HepG2 (cell line): ENCODE measurements around the gene RELB. TPM values are rescaled to one million over a fixed set of nuclear protein-coding genes. Genes with fewer than 3 reads are reported as not detected.

Experiments
- BORCS8-MEF2B ChIP-seq: sonication (generic); formaldehyde crosslinking; IDR thresholded peaks from 2 replicates; pipeline ENCODE4 v1.8.0; 2022; ENCODE audit warnings: mild to moderate bottlenecking, missing genetic modification reagents
- CC2D1A ChIP-seq: sonication (generic); formaldehyde crosslinking; IDR thresholded peaks from 2 replicates; pipeline ENCODE4 v1.8.1; 2023; ENCODE audit warnings: mild to moderate bottlenecking, missing genetic modification reagents
- CHD2 ChIP-seq: IDR thresholded peaks from 2 replicates; pipeline ENCODE4 v1.6.1; 2011; ENCODE audit warnings: low read depth, low read length, improper control_type of control experiment
- EZH2 ChIP-seq: conservative IDR thresholded peaks from 2 replicates; pipeline ENCODE4 v1.6.1; 2012; ENCODE audit warnings: mild to moderate bottlenecking, low read depth, low read length, moderate library complexity
- FOSL2 ChIP-seq: sonication (generic); formaldehyde crosslinking; IDR thresholded peaks from 2 replicates; pipeline ENCODE4 v1.4.0; 2020; ENCODE audit warnings: missing genetic modification reagents
- GATAD2A ChIP-seq: IDR thresholded peaks from 2 replicates; pipeline ENCODE4 v1.6.1; 2016
- HNF4G ChIP-seq, 2 experiments: sonication (generic) in 1 of 2; formaldehyde crosslinking in 1 of 2; IDR thresholded peaks; 2 replicates each; pipeline versions ENCODE4 v1.4.0 to v1.6.1; 2011 to 2020; ENCODE audit warnings: borderline replicate concordance in 2 of 2, low read depth in 2 of 2, mild to moderate bottlenecking in 2 of 2, low read length in 1 of 2, missing genetic modification reagents in 1 of 2, moderate library complexity in 1 of 2
- KAT2B ChIP-seq: fragments of 150-350 bp; IDR thresholded peaks from 2 replicates; pipeline ENCODE4 v1.6.1; 2014; ENCODE audit warnings: low read depth, low read length, borderline replicate concordance
- KDM6A ChIP-seq: IDR thresholded peaks from 2 replicates; pipeline ENCODE4 v1.6.1; 2016; ENCODE audit warnings: low read depth
- KLF12 ChIP-seq: sonication (generic); formaldehyde crosslinking; IDR thresholded peaks from 2 replicates; pipeline ENCODE4 v1.4.0; 2020; ENCODE audit warnings: missing genetic modification reagents, borderline replicate concordance
- KLF6 ChIP-seq: IDR thresholded peaks from 2 replicates; pipeline ENCODE4 v1.8.0; 2016; ENCODE audit warnings: missing biosample characterization, missing genetic modification reagents
- MBNL3 ChIP-seq: fragments of 250-450 bp; sonication (Bioruptor Pico); conservative IDR thresholded peaks from 2 replicates; pipeline ENCODE4 v1.8.0; 2022; ENCODE audit warnings: mild to moderate bottlenecking, inconsistent platforms
- MIER2 ChIP-seq: IDR thresholded peaks from 2 replicates; pipeline ENCODE4 v1.6.1; 2016; ENCODE audit warnings: missing biosample characterization, missing genetic modification reagents
- NR1H2 ChIP-seq: sonication (generic); formaldehyde crosslinking; IDR thresholded peaks from 2 replicates; pipeline ENCODE4 v1.8.1; 2022; ENCODE audit warnings: low read depth, missing genetic modification reagents, borderline replicate concordance
- PCBP2 ChIP-seq: fragments of 200-400 bp; formaldehyde crosslinking; optimal IDR thresholded peaks from 2 replicates; pipeline ENCODE3; 2018; ENCODE audit warnings: low read length, low read depth; ENCODE audit not compliant: poor library complexity, severe bottlenecking
- RBM22 ChIP-seq: fragments of 200-400 bp; formaldehyde crosslinking; optimal IDR thresholded peaks from 2 replicates; pipeline ENCODE3; 2017; ENCODE audit warnings: mild to moderate bottlenecking, low read length, moderate library complexity
- RCOR2 ChIP-seq: IDR thresholded peaks from 2 replicates; pipeline ENCODE4 v1.6.1; 2016; ENCODE audit warnings: missing biosample characterization, missing genetic modification reagents
- SIN3A ChIP-seq: IDR thresholded peaks from 2 replicates; pipeline ENCODE4 v1.6.1; 2011; ENCODE audit warnings: low read depth, mild to moderate bottlenecking, control low read depth, low read length, borderline replicate concordance
- SUZ12 ChIP-seq: fragments of 150-350 bp; IDR thresholded peaks from 2 replicates; pipeline ENCODE4 v1.6.1; 2014; ENCODE audit warnings: low read depth, low read length
- TCF7 ChIP-seq: sonication (generic); IDR thresholded peaks from 2 replicates; pipeline ENCODE4 v1.6.1; 2016; ENCODE audit warnings: antibody characterized with exemption, low read depth
- ZBTB21 ChIP-seq: sonication (generic); formaldehyde crosslinking; IDR thresholded peaks from 2 replicates; pipeline ENCODE4 v1.4.0; 2020; ENCODE audit warnings: missing genetic modification reagents
- ZBTB3 ChIP-seq: sonication (generic); formaldehyde crosslinking; IDR thresholded peaks from 2 replicates; pipeline ENCODE4 v1.4.0; 2020; ENCODE audit warnings: low read depth, mild to moderate bottlenecking, moderate library complexity, missing genetic modification reagents, borderline replicate concordance
- ZFP36 ChIP-seq: fragments of 150-350 bp; IDR thresholded peaks from 2 replicates; pipeline ENCODE4 v1.6.1; 2018; ENCODE audit warnings: borderline replicate concordance, low read length, low read depth; ENCODE audit not compliant: partially characterized antibody
- ZKSCAN1 ChIP-seq: fragments of 150-350 bp; IDR thresholded peaks from 2 replicates; pipeline ENCODE4 v1.6.1; 2014; ENCODE audit warnings: low read length
- ZNF180 ChIP-seq: sonication (generic); formaldehyde crosslinking; IDR thresholded peaks from 2 replicates; pipeline ENCODE4 v1.4.0; 2020; ENCODE audit warnings: low read depth, missing genetic modification reagents, borderline replicate concordance
- ZNF224 ChIP-seq: sonication (generic); formaldehyde crosslinking; IDR thresholded peaks from 2 replicates; pipeline ENCODE4 v1.5.0; 2020; ENCODE audit warnings: mild to moderate bottlenecking, missing genetic modification reagents
- ZNF234 ChIP-seq: sonication (generic); formaldehyde crosslinking; conservative IDR thresholded peaks from 2 replicates; pipeline ENCODE4 v1.5.1; 2020; ENCODE audit warnings: mild to moderate bottlenecking, missing genetic modification reagents
- ZNF468 ChIP-seq: sonication (generic); formaldehyde crosslinking; IDR thresholded peaks from 2 replicates; pipeline ENCODE4 v1.8.0; 2022; ENCODE audit warnings: mild to moderate bottlenecking, moderate library complexity, missing genetic modification reagents
- ZNF619 ChIP-seq: sonication (generic); formaldehyde crosslinking; IDR thresholded peaks from 2 replicates; pipeline ENCODE4 v1.4.0; 2020; ENCODE audit warnings: mild to moderate bottlenecking, missing genetic modification reagents
- ZNF749 ChIP-seq: sonication (generic); formaldehyde crosslinking; IDR thresholded peaks from 2 replicates; pipeline ENCODE4 v1.8.0; 2022; ENCODE audit warnings: mild to moderate bottlenecking, missing genetic modification reagents, moderate library complexity, borderline replicate concordance
- polyA plus RNA-seq, 8 experiments: library from polyadenylated mRNA; depleted of rRNA in 3 of 8; stranded (reverse) in 7 of 8; unstranded in 1 of 8; fragments of >200 nt; fragmentation: Illumina TruSeq in 4 of 8; extraction: Trizol in 4 of 8; gene quantifications; 2 replicates each; pipeline versions ENCODE4 v1.2.1 to v1.2.3, GENCODE V29; 2011 to 2016; ENCODE audit warnings: low read depth in 4 of 8, missing spikeins in 1 of 8, mixed read lengths in 1 of 8; ENCODE audit not compliant: insufficient read depth in 1 of 8
- total RNA-seq, 5 experiments: library from RNA; depleted of rRNA; stranded (reverse); fragments of >200 nt; fragmentation: Illumina TruSeq; extraction: Trizol; gene quantifications; 2 replicates each; pipeline ENCODE4 v1.2.3, GENCODE V29; 2016; ENCODE audit warnings: low read depth in 1 of 5
- TF ChIP-seq, protein P1 (sequence below): sonication (generic); formaldehyde crosslinking; IDR thresholded peaks from 2 replicates; pipeline ENCODE4 v1.8.0; 2022; ENCODE audit warnings: mild to moderate bottlenecking, missing genetic modification reagents, moderate library complexity

RELB gene
- total and polyA plus RNA-seq, 2 of the 13 experiments (the other 11 are each of a cell fraction or from before 2014, with no cell fraction given), result 1.9 to 3.5 TPM

- TF ChIP-seq, protein P1, sequence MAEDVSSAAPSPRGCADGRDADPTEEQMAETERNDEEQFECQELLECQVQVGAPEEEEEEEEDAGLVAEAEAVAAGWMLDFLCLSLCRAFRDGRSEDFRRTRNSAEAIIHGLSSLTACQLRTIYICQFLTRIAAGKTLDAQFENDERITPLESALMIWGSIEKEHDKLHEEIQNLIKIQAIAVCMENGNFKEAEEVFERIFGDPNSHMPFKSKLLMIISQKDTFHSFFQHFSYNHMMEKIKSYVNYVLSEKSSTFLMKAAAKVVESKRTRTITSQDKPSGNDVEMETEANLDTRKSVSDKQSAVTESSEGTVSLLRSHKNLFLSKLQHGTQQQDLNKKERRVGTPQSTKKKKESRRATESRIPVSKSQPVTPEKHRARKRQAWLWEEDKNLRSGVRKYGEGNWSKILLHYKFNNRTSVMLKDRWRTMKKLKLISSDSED (CRISPR knock-in tag), result no peak
- TF ChIP-seq CHD2 (0 out of 2 replicates have a peak, but pooled peaks have one; percentile 18), EZH2 (no peak), BORCS8-MEF2B (CRISPR knock-in tag) (0 out of 2 replicates have a peak, but pooled peaks have one; percentile 27), ZKSCAN1 (no peak), ZNF224 (CRISPR knock-in tag) (0 out of 2 replicates have a peak, but pooled peaks have one; percentile 54), GATAD2A (CRISPR knock-in tag) (0 out of 2 replicates have a peak, but pooled peaks have one; percentile 21), RCOR2 (CRISPR knock-in tag) (no peak), CC2D1A (CRISPR knock-in tag) (no peak), KLF6 (CRISPR knock-in tag) (peak; percentile 43; the same call in 1 of the 2 replicates), ZFP36 (no peak), TCF7 (no peak), ZNF468 (0 out of 2 replicates have a peak, but pooled peaks have one; percentile 22), PCBP2 (no peak), NR1H2 (CRISPR knock-in tag) (no peak), FOSL2 (CRISPR knock-in tag) (no peak; the same call in 1 of the 2 replicates), SUZ12 (no peak), ZBTB21 (CRISPR knock-in tag) (0 out of 2 replicates have a peak, but pooled peaks have one; percentile 31), MIER2 (CRISPR knock-in tag) (no peak), KLF12 (CRISPR knock-in tag) (peak; percentile 61; the same call in 1 of the 2 replicates), ZNF234 (CRISPR knock-in tag) (no peak), ZNF749 (CRISPR knock-in tag) (no peak), ZNF619 (CRISPR knock-in tag) (peak; percentile 64; the same call in 1 of the 2 replicates), SIN3A (peak; percentile 43; the same call in 1 of the 2 replicates), ZNF180 (CRISPR knock-in tag) (0 out of 2 replicates have a peak, but pooled peaks have one; percentile 47), KAT2B (no peak), HNF4G (IDR thresholded peaks at IDR 0.05; ENCODE audit: borderline replicate concordance, low read depth, low read length) (no peak), HNF4G (CRISPR knock-in tag; IDR thresholded peaks at IDR 0.05; ENCODE audit: borderline replicate concordance, low read depth) (peak; percentile 58; the same call in 1 of the 2 replicates), MBNL3 (CRISPR knock-in tag) (no peak), ZBTB3 (no peak), RBM22 (no peak), KDM6A (CRISPR knock-in tag) (no peak)
Measured at GRCh38 chr19:45038931-45039893, 37.9 kb downstream of the RELB start, which contains the start of gene CLASRP (continued).
